K562 (cell line): Measurements from ENCODE around the gene MAD2L1. TPM values are rescaled to one million over a fixed set of nuclear protein-coding genes. Genes with fewer than 3 reads are reported as not detected.

Experiments
- DPF2 ChIP-seq: fragments of 450-650 bp; IDR thresholded peaks from 2 replicates; pipeline ENCODE4 v1.6.1; 2016
- FOXK2 ChIP-seq, 2 experiments: fragments of 450-650 bp; IDR thresholded peaks in 1 of 2; conservative IDR thresholded peaks in 1 of 2; 2 replicates each; pipeline ENCODE4 v1.6.1; 2016; ENCODE audit warnings: low read depth in 2 of 2, mild to moderate bottlenecking in 1 of 2
- GTF2F1 ChIP-seq: IDR thresholded peaks from 2 replicates; pipeline ENCODE4 v1.6.1; 2011; ENCODE audit warnings: low read depth, low read length, improper control_type of control experiment
- RUNX1 ChIP-seq: sonication (generic); IDR thresholded peaks from 2 replicates; pipeline ENCODE4 v1.6.1; 2016; ENCODE audit warnings: antibody characterized with exemption, low read depth
- SIN3B ChIP-seq: fragments of 450-650 bp; IDR thresholded peaks from 2 replicates; pipeline ENCODE4 v1.6.1; 2017; ENCODE audit warnings: low read depth, mild to moderate bottlenecking, moderate library complexity
- TAF9B ChIP-seq: fragments of 450-650 bp; IDR thresholded peaks from 2 replicates; pipeline ENCODE4 v1.6.1; 2018; ENCODE audit warnings: mild to moderate bottlenecking; ENCODE audit not compliant: partially characterized antibody
- TGIF2 ChIP-seq: sonication (generic); formaldehyde crosslinking; IDR thresholded peaks from 2 replicates; pipeline ENCODE4 v1.8.1; 2022; ENCODE audit warnings: mild to moderate bottlenecking, missing genetic modification reagents, moderate library complexity
- YBX1 ChIP-seq: fragments of 450-650 bp; IDR thresholded peaks from 2 replicates; pipeline ENCODE4 v1.7.1; 2016; ENCODE audit warnings: mild to moderate bottlenecking
- polyA plus RNA-seq, 8 experiments: library from polyadenylated mRNA; depleted of rRNA in 4 of 8; stranded (reverse) in 5 of 8; unstranded in 3 of 8; fragments of >200 nt; fragmentation: Nextera tagmentation in 2 of 8; fragmentation: Illumina TruSeq in 1 of 8; extraction: Ambion mirVana in 2 of 8; extraction: Trizol in 1 of 8; gene quantifications; 2 replicates each; pipeline versions ENCODE4 v1.2.1 to v1.2.3, GENCODE V29; 2011 to 2014; ENCODE audit warnings: inconsistent platforms in 1 of 8, missing spikeins in 1 of 8
- total RNA-seq, 7 experiments: library from RNA; depleted of rRNA in 6 of 7; stranded (reverse); fragments of >200 nt in 6 of 7; fragmentation: Illumina TruSeq in 2 of 7; extraction: Trizol in 2 of 7; gene quantifications; 2 replicates each; pipeline versions ENCODE4 v1.2.1 to v1.2.3, GENCODE V29; 2011 to 2021; ENCODE audit warnings: low replicate concordance in 1 of 7
- TF ChIP-seq, protein P1 (sequence below): sonication (generic); formaldehyde crosslinking; IDR thresholded peaks from 2 replicates; pipeline ENCODE4 v1.8.0; 2022; ENCODE audit warnings: mild to moderate bottlenecking, missing genetic modification reagents, borderline replicate concordance
- TF ChIP-seq, protein P2 (sequence below): fragments of 200-800 bp; sonication (Bioruptor generic); IDR thresholded peaks from 2 replicates; pipeline ENCODE4 v1.6.1; 2017; ENCODE audit warnings: missing genetic modification characterization, missing compliant biosample characterization
- TF ChIP-seq, protein P3 (sequence below): sonication (generic); formaldehyde crosslinking; IDR thresholded peaks from 2 replicates; pipeline ENCODE4 v1.8.1; 2023; ENCODE audit warnings: mild to moderate bottlenecking, missing genetic modification reagents
- TF ChIP-seq, protein P4 (sequence below), 2 experiments: fragments of 450-650 bp; formaldehyde crosslinking in 1 of 2; IDR thresholded peaks; 2 replicates each; pipeline versions ENCODE4 v1.4.0 to v1.6.1; 2014 to 2020; ENCODE audit warnings: mild to moderate bottlenecking in 2 of 2, borderline replicate concordance in 1 of 2, low read depth in 1 of 2

Gene MAD2L1
- total and polyA plus RNA-seq, 9 of the 15 experiments (the other 6 are each of a cell fraction or from before 2014, with no cell fraction given) = 75.0 to 494 (median 129) TPM

DNA sequence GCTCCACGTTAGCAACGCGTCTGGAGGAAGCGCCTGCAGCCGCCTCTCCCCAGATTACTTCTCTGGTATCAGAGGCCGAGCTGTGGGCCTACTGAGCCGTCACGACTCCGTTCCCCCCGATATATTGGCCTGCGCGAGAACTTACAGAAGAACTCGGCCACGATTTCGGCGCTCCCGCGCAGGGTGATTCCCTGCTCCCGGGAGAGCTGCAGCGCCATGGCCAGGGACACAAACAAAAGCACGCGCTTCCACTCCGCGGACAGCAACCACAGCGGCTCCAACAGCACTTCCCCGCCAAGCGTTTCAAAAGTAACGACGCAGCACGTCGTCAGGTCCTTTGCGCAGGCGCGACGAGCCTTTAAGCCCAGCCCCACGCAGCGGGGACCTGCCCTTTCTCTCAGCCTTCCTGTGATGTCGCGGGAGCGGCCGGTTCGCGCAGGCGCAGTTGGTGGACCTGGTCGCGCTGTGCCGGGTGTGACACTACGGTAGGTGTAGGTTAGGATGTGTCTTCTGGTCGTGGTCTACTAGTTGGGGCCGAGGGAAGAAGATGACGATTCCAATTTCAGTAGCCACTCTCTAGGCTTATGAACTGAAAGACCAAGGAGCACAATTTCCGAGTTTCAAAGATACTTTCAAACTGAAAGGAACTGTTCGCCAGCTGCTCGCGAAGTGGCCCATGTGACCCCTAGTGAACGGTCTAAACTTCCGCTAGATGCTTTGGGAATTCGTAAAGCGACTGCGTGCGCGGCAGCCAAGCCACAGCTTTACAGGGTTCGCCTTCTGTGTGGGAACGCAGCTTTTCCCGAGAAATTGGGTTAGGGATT lies at the start of gene MAD2L1 (continued):
- TF ChIP-seq GTF2F1 = peak; percentile 52; the same call in 1 of the 2 replicates
- no peak; the same call in 1 of the 2 replicates for TF ChIP-seq DPF2
- no peak for TF ChIP-seq YBX1
- TF ChIP-seq, protein P1, sequence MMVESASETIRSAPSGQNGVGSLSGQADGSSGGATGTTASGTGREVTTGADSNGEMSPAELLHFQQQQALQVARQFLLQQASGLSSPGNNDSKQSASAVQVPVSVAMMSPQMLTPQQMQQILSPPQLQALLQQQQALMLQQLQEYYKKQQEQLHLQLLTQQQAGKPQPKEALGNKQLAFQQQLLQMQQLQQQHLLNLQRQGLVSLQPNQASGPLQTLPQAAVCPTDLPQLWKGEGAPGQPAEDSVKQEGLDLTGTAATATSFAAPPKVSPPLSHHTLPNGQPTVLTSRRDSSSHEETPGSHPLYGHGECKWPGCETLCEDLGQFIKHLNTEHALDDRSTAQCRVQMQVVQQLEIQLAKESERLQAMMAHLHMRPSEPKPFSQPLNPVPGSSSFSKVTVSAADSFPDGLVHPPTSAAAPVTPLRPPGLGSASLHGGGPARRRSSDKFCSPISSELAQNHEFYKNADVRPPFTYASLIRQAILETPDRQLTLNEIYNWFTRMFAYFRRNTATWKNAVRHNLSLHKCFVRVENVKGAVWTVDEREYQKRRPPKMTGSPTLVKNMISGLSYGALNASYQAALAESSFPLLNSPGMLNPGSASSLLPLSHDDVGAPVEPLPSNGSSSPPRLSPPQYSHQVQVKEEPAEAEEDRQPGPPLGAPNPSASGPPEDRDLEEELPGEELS = no peak
- TF ChIP-seq, protein P2, sequence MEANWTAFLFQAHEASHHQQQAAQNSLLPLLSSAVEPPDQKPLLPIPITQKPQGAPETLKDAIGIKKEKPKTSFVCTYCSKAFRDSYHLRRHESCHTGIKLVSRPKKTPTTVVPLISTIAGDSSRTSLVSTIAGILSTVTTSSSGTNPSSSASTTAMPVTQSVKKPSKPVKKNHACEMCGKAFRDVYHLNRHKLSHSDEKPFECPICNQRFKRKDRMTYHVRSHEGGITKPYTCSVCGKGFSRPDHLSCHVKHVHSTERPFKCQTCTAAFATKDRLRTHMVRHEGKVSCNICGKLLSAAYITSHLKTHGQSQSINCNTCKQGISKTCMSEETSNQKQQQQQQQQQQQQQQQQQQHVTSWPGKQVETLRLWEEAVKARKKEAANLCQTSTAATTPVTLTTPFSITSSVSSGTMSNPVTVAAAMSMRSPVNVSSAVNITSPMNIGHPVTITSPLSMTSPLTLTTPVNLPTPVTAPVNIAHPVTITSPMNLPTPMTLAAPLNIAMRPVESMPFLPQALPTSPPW = peak; percentile 52; the same call in 1 of the 2 replicates
- peak; percentile 73 for TF ChIP-seq TAF9B
- TF ChIP-seq RUNX1 = no peak
- TF ChIP-seq, protein P3, sequence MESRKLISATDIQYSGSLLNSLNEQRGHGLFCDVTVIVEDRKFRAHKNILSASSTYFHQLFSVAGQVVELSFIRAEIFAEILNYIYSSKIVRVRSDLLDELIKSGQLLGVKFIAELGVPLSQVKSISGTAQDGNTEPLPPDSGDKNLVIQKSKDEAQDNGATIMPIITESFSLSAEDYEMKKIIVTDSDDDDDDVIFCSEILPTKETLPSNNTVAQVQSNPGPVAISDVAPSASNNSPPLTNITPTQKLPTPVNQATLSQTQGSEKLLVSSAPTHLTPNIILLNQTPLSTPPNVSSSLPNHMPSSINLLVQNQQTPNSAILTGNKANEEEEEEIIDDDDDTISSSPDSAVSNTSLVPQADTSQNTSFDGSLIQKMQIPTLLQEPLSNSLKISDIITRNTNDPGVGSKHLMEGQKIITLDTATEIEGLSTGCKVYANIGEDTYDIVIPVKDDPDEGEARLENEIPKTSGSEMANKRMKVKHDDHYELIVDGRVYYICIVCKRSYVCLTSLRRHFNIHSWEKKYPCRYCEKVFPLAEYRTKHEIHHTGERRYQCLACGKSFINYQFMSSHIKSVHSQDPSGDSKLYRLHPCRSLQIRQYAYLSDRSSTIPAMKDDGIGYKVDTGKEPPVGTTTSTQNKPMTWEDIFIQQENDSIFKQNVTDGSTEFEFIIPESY (CRISPR knock-in tag) = peak; percentile 61; the same call in 1 of the 2 replicates
- TF ChIP-seq FOXK2 (conservative IDR thresholded peaks at IDR 0.05 in 1 of 2, IDR thresholded peaks at IDR 0.05 in 1 of 2; ENCODE audit: low read depth in 2 of 2) = peak; percentile 73 to 85; a peak in 3 of 4 replicates
- peak; percentile 49; the same call in 1 of the 2 replicates for TF ChIP-seq SIN3B
- TF ChIP-seq, protein P4, sequence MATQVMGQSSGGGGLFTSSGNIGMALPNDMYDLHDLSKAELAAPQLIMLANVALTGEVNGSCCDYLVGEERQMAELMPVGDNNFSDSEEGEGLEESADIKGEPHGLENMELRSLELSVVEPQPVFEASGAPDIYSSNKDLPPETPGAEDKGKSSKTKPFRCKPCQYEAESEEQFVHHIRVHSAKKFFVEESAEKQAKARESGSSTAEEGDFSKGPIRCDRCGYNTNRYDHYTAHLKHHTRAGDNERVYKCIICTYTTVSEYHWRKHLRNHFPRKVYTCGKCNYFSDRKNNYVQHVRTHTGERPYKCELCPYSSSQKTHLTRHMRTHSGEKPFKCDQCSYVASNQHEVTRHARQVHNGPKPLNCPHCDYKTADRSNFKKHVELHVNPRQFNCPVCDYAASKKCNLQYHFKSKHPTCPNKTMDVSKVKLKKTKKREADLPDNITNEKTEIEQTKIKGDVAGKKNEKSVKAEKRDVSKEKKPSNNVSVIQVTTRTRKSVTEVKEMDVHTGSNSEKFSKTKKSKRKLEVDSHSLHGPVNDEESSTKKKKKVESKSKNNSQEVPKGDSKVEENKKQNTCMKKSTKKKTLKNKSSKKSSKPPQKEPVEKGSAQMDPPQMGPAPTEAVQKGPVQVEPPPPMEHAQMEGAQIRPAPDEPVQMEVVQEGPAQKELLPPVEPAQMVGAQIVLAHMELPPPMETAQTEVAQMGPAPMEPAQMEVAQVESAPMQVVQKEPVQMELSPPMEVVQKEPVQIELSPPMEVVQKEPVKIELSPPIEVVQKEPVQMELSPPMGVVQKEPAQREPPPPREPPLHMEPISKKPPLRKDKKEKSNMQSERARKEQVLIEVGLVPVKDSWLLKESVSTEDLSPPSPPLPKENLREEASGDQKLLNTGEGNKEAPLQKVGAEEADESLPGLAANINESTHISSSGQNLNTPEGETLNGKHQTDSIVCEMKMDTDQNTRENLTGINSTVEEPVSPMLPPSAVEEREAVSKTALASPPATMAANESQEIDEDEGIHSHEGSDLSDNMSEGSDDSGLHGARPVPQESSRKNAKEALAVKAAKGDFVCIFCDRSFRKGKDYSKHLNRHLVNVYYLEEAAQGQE (IDR thresholded peaks at IDR 0.05; ENCODE audit: borderline replicate concordance) = peak; percentile 60
- TF ChIP-seq, protein P4 (CRISPR knock-in tag; IDR thresholded peaks at IDR 0.05; ENCODE audit: low read depth) = 0 out of 2 replicates have a peak, but pooled peaks have one; percentile 48
- no peak; the same call in 1 of the 2 replicates for TF ChIP-seq TGIF2
